Astrocyte (in vitro differentiated cells and primary cell): ENCODE measurements around the gene POU6F2.

ENCODE experiments used
- CTCF ChIP-seq: IDR thresholded peaks from 2 replicates; pipeline ENCODE4 v1.5.1; 2011; ENCODE audit warnings: low read depth, mild to moderate bottlenecking, inconsistent platforms, low read length, moderate library complexity; ENCODE audit not compliant: insufficient read depth
- EZH2 ChIP-seq: IDR thresholded peaks from 2 replicates; pipeline ENCODE4 v1.6.1; 2012; ENCODE audit warnings: mild to moderate bottlenecking, low read length, inconsistent platforms; ENCODE audit not compliant: insufficient read depth

GRCh38 chr7:39360766-39361165, 383.1 kb downstream of the POU6F2 start:
- TF ChIP-seq CTCF (no peak), EZH2 (no peak)
